Immature natural killer cell (primary cell): ENCODE data around the gene ADGRL4. TPM values are rescaled to one million over a fixed set of nuclear protein-coding genes. Genes with fewer than 3 reads are reported as not detected.
"Not testable (repeated sequence)": the region's sequence is repeated elsewhere in the genome, so short reads cannot be mapped to it uniquely, and the experiment has no call there.

Source experiments
- DNase-seq, 3 donors: peaks; one replicate each; pipeline ENCODE4 v3.0.0; 2022; ENCODE audit warnings: mixed read lengths in 1 of 3
- H3K27ac Mint-ChIP-seq, 6 donors: one replicate each; pipeline ENCODE4 v1.8.0; 2020; ENCODE audit warnings: mixed read lengths in 6 of 6, mild to moderate bottlenecking in 5 of 6, inconsistent platforms in 4 of 6, moderate library complexity in 3 of 6
- H3K27me3 Mint-ChIP-seq, 3 donors: one replicate each; pipeline ENCODE4 v1.8.0; 2020 to 2021; ENCODE audit warnings: low read depth in 3 of 3, mild to moderate bottlenecking in 3 of 3, mixed read lengths in 3 of 3, moderate library complexity in 3 of 3, inconsistent platforms in 1 of 3
- H3K36me3 Mint-ChIP-seq, 3 donors: one replicate each; pipeline ENCODE4 v1.8.0; 2020; ENCODE audit warnings: mixed read lengths in 3 of 3, inconsistent platforms in 2 of 3, mild to moderate bottlenecking in 2 of 3
- H3K4me1 Mint-ChIP-seq, 2 donors: one replicate each; pipeline ENCODE4 v1.8.0; 2020; ENCODE audit warnings: inconsistent platforms in 2 of 2, mild to moderate bottlenecking in 2 of 2, mixed read lengths in 2 of 2, moderate library complexity in 1 of 2
- H3K4me3 Mint-ChIP-seq, 5 donors: one replicate each; pipeline ENCODE4 v1.8.0; 2020; ENCODE audit warnings: mild to moderate bottlenecking in 5 of 5, mixed read lengths in 5 of 5, inconsistent platforms in 3 of 5, moderate library complexity in 3 of 5
- H3K9me3 Mint-ChIP-seq, 6 donors: one replicate each; pipeline ENCODE4 v1.8.0; 2020; ENCODE audit warnings: mild to moderate bottlenecking in 6 of 6, mixed read lengths in 6 of 6, inconsistent platforms in 4 of 6, moderate library complexity in 3 of 6
- polyA plus RNA-seq, 3 donors: library from polyadenylated mRNA; unstranded; fragments of 300-500 nt; fragmentation: Illumina TruSeq; gene quantifications; one replicate each; pipeline ENCODE4 v1.2.3, GENCODE V29; 2021

Gene ADGRL4
- polyA plus RNA-seq, 3 donors from 2014 or later: not detected

DNA sequence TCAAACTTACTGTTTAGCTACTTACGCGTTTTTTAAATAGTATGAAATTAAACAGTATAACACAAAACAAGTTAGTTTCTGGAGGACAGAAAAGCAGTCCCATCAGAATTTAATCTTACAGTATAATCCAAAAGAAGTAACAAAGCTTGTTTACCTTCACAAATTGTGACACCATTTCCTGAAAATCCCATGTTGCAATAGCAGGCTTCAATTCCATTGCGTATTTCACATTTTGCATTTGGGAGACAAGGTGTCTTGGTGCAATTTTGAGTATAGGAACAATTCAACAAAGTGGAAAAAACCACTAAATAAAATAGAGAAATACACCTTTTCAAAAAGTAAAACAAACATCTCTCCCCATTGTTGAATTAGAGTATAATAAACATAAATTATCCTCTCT lies 1.6 kb downstream of the ADGRL4 start:
- peaks cover 0 to 2% (median 0%) of the 10 kb centered on the region in 3 donors for H3K27me3 Mint-ChIP-seq
- no peak for DNase-seq
- H3K4me3 Mint-ChIP-seq: no peak overlapping the region
- H3K27ac Mint-ChIP-seq: no peak overlapping the region
- H3K9me3 Mint-ChIP-seq: peaks cover 3 to 30% (median 23%) of the 10 kb centered on the region in 6 donors
- peaks cover 0 to 7% (median 0%) of the 10 kb centered on the region in 3 donors for H3K36me3 Mint-ChIP-seq
- H3K4me1 Mint-ChIP-seq: no peaks in the 10 kb centered on the region

DNA sequence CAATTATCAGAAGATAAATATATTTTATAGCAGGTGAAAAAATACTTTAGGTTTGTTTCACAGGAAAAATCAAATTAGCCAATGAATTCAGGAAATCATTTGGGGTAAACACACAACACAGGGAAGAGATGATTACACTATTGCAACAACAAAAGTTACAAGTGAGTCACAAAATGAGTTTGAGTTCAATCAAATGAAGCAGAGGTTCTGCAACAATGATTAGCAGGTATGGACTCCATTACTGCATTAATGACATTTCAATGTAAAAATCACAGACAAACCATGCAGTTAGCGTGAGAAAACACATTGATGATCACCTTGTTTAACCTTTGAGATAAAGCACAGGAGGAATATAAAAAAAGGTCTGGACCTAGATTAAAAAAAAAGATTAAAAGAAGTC lies 9.7 kb downstream of the ADGRL4 start:
- DNase-seq: no peak
- peaks cover 9 to 38% (median 17%) of the 10 kb centered on the region in 6 donors for H3K9me3 Mint-ChIP-seq
- no peaks in the 10 kb centered on the region for H3K36me3 Mint-ChIP-seq
- H3K4me3 Mint-ChIP-seq: no peak overlapping the region
- no peaks in the 10 kb centered on the region for H3K27me3 Mint-ChIP-seq
- no peaks in the 10 kb centered on the region for H3K4me1 Mint-ChIP-seq
- H3K27ac Mint-ChIP-seq: no peak overlapping the region

DNA sequence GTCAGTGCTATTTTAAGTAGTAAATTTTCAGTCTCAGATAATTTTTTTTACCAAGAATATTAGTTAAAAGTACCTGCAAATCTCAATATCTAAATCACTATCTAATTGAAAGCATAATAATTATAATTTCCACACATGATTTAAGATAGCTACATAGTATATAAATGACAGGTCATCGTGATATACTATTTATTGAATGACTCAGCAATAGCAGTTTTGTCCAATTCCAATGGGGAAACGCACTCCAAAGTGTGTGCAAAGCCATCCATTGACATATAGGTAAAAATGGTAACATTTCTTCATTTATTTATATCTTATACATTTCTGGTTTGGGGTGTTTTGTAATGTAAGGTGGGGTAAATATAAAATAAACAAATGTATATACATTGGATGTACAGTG lies 19.5 kb downstream of the ADGRL4 start:
- no peaks in the 10 kb centered on the region for H3K36me3 Mint-ChIP-seq
- H3K9me3 Mint-ChIP-seq: peaks cover 3 to 28% (median 14%) of the 10 kb centered on the region in 6 donors
- no peak for DNase-seq
- H3K27ac Mint-ChIP-seq: no peak overlapping the region
- H3K4me3 Mint-ChIP-seq: no peak overlapping the region
- no peaks in the 10 kb centered on the region for H3K4me1 Mint-ChIP-seq
- H3K27me3 Mint-ChIP-seq: no peaks in the 10 kb centered on the region

DNA sequence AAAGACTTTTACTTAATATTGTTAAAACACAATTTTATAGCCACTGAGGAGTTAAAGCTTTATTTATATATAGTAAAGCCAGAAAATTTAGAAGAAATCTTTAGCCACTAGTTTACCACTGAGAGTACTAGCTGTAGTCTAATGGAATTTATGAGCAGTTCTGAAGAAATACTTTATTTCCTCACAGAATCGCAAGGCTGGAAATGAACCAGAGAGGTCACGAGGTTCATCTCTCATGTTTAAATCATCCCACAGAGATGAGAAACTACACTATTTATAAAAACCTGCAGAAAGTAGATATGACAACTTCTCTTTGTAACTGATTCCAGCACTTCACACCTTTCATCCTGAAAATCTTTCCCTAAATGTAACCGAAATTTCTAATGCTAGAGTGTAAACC lies 26.0 kb downstream of the ADGRL4 start:
- Mint-ChIP-seq H3K27me3 (peaks cover 0 to 3% (median 0%) of the 10 kb centered on the region in 3 donors), H3K4me3 (no peak overlapping the region), H3K4me1 (no peaks in the 10 kb centered on the region), H3K27ac (no peak overlapping the region), H3K9me3 (peaks cover 6 to 57% (median 29%) of the 10 kb centered on the region in 6 donors), H3K36me3 (peaks cover 0 to 4% (median 0%) of the 10 kb centered on the region in 3 donors)
- no peak for DNase-seq

DNA sequence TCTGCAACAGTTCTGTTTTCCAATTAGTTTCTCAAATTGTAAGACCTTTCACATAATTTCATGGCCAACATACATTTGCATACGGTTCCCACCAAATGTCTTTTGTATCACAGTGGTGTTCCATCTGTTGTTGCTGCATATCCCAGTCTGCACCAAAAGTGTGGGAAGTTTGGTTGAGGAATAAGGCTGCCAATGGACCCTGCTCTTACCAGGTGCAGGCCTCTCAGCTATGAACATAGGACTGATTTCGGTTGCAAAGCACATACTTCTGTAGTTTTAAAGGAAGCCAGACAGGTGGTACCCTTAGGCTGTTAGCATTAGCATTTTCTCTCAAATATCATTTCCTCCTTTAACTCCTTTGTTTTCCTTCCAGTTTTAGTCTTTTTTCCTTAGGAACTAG lies 33.8 kb downstream of the ADGRL4 start:
- no peak for DNase-seq
- H3K36me3 Mint-ChIP-seq: no peaks in the 10 kb centered on the region
- H3K4me3 Mint-ChIP-seq: no peak overlapping the region
- H3K9me3 Mint-ChIP-seq: peaks cover 6 to 45% (median 10%) of the 10 kb centered on the region in 6 donors
- no peak overlapping the region for H3K27ac Mint-ChIP-seq
- no peaks in the 10 kb centered on the region for H3K27me3 Mint-ChIP-seq
- H3K4me1 Mint-ChIP-seq: no peaks in the 10 kb centered on the region

DNA sequence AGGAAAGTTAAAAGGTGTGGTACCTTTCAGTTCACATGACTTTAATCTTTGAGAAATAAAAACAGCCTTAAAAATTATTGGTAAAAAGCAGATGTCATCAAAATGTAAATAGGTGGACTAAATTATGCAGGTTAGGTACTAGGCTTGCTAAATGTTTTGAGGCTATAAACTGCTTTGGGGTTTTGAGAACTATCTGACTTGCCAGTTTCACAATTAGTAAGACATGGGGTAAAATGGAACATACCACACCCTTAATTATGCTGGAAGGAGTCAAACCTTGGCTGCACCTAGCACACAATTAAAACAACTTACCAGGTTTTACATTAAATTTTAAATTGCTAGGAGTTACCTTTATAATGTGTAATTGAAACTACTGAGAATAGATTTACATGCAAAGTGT lies 39.4 kb downstream of the ADGRL4 start:
- not testable (repeated sequence) for H3K36me3 Mint-ChIP-seq, H3K27ac Mint-ChIP-seq, H3K4me3 Mint-ChIP-seq, H3K4me1 Mint-ChIP-seq, H3K27me3 Mint-ChIP-seq, DNase-seq
- peaks cover 15 to 78% (median 31%) of the 10 kb centered on the region in 6 donors for H3K9me3 Mint-ChIP-seq

DNA sequence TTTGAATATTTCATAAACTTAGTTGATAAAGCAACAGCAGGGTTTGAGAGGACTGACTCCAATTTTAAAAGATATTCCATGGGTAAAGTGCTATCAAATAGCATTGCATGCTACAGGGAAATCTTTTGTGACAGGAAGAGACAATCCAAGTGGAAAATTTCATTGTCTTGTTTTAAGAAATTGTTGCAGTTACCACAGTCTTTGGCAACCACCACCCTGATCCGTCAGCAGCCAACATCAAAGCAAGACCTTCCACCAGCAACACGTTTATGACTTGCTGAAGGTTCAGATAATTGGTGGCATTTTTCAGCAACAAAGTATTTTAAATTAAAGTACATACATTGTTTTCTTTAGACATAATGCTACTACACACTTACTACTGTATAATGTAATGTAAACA lies 47.8 kb downstream of the ADGRL4 start:
- no peak for DNase-seq
- no peaks in the 10 kb centered on the region for H3K4me1 Mint-ChIP-seq
- H3K27ac Mint-ChIP-seq: no peak overlapping the region
- H3K27me3 Mint-ChIP-seq: peaks cover 0 to 2% (median 0%) of the 10 kb centered on the region in 3 donors
- H3K36me3 Mint-ChIP-seq: no peaks in the 10 kb centered on the region
- H3K9me3 Mint-ChIP-seq: peaks cover 11 to 39% (median 21%) of the 10 kb centered on the region in 6 donors
- no peak overlapping the region for H3K4me3 Mint-ChIP-seq

DNA sequence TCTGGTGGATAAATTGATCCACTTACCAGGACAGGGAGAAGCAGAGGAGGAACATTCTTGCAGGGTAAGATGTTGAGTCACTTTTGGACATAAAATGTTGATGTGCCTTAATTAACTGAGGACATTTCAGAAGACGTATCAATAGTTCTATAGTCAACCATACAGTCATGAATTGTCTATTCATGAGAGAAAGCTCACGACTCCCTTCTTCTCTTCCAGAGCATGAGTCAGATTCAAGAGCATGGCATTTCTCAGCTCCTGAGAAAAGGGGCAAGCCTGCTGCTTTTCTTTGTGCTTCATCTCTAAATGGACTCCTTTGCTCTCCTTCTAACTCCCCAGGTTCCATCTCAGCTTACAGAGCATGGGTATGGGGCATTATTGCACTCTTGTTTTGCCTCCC lies 55.7 kb downstream of the ADGRL4 start:
- peaks cover 2 to 35% (median 22%) of the 10 kb centered on the region in 6 donors for H3K9me3 Mint-ChIP-seq
- no peak overlapping the region for H3K27ac Mint-ChIP-seq
- no peak overlapping the region for H3K4me3 Mint-ChIP-seq
- no peaks in the 10 kb centered on the region for H3K27me3 Mint-ChIP-seq
- DNase-seq: no peak
- H3K4me1 Mint-ChIP-seq: no peaks in the 10 kb centered on the region
- H3K36me3 Mint-ChIP-seq: peaks cover 0 to 6% (median 0%) of the 10 kb centered on the region in 3 donors

DNA sequence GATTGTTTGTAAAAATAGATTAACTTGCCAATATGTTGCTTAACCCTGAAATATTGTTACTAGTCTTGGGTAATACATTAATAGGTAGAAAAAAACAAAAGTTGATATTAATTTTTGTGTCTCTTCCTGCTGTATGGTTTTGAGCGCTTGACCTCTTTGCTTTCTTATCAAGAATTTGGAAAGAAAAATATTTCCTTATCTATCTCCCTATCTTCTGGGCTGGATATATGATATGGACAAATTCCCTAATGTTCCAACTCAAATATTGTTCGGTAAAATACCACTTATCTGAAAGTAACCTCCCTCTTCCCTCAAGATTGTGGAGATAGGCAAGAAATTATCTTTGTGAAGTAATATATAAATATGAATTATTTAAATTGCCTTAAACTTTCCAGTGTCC lies 57.3 kb downstream of the ADGRL4 start:
- H3K36me3 Mint-ChIP-seq: peaks cover 0 to 6% (median 0%) of the 10 kb centered on the region in 3 donors
- no peak overlapping the region for H3K27ac Mint-ChIP-seq
- H3K4me3 Mint-ChIP-seq: no peak overlapping the region
- H3K27me3 Mint-ChIP-seq: no peaks in the 10 kb centered on the region
- H3K4me1 Mint-ChIP-seq: no peaks in the 10 kb centered on the region
- H3K9me3 Mint-ChIP-seq: peaks cover 2 to 35% (median 22%) of the 10 kb centered on the region in 6 donors
- DNase-seq: no peak

DNA sequence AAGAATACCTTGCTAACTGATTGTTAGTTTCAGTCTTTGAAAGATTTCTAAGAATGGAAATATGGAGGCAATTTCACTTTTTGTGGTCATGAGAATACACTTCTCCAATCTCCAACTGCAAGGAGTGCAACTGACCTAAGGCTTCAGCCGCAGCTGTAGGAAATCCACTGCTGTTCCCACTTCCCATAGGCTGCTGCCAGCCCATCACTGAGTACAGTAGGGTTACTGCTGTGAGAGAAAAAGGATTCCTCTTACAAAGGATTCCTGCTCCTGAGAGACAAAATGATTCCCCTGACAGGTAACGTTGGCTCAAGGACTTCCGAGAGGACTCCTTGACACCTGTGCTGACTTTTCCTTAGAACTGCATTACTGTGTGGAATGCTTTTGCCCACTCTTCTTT lies 87.4 kb downstream of the ADGRL4 start:
- Mint-ChIP-seq H3K4me3 (no peak overlapping the region), H3K9me3 (peaks cover 5 to 49% (median 26%) of the 10 kb centered on the region in 6 donors), H3K27ac (no peak overlapping the region), H3K4me1 (no peaks in the 10 kb centered on the region), H3K36me3 (no peaks in the 10 kb centered on the region), H3K27me3 (no peaks in the 10 kb centered on the region)
- DNase-seq: no peak

DNA sequence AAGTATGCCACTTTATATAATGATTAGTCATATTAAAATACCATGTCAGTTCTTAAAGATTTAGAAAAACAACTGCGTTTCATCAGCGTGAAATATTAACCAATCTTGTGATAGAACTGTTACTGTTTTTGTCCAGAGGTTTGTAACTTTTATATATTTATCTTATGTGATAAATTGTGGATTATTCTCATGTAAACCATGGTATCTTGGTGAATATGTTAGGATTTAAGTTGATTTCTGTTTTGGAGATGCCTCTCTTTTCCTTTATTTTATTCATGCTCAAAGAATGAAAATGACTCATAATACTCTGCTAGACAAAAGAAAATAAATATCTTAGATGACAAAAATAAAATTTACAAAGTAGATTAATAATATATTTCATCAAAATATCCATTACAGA lies 88.4 kb downstream of the ADGRL4 start:
- no peak overlapping the region for H3K4me3 Mint-ChIP-seq
- DNase-seq: no peak
- H3K36me3 Mint-ChIP-seq: no peaks in the 10 kb centered on the region

DNA sequence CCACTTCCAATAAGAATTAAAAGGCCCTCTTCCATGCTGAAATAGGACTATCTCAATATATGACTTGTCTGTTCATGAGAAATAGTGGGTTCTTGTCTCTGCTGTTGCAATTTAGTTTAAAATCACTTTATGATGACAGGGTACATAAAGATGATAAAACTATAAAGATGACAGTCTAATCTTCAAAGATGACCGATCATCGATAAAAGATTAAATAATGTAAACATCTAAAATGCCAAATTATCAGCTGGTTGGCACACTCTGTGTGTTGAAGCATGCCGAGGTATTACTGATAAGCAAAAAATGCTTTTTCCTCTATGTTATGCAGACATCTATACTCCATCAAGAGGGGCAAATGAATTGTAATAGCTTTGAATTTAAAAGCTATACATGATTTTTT lies 89.5 kb downstream of the ADGRL4 start:
- no peak overlapping the region for H3K4me3 Mint-ChIP-seq
- no peaks in the 10 kb centered on the region for H3K36me3 Mint-ChIP-seq
- no peak overlapping the region for H3K27ac Mint-ChIP-seq
- H3K27me3 Mint-ChIP-seq: no peaks in the 10 kb centered on the region
- H3K9me3 Mint-ChIP-seq: peaks cover 5 to 47% (median 15%) of the 10 kb centered on the region in 6 donors
- DNase-seq: no peak
- H3K4me1 Mint-ChIP-seq: no peaks in the 10 kb centered on the region

More for the DNA sequence above, 88.4 kb downstream of the ADGRL4 start:
- no peaks in the 10 kb centered on the region for H3K4me1 Mint-ChIP-seq
- no peak overlapping the region for H3K27ac Mint-ChIP-seq
- peaks cover 6 to 44% (median 23%) of the 10 kb centered on the region in 6 donors for H3K9me3 Mint-ChIP-seq
- no peaks in the 10 kb centered on the region for H3K27me3 Mint-ChIP-seq

DNA sequence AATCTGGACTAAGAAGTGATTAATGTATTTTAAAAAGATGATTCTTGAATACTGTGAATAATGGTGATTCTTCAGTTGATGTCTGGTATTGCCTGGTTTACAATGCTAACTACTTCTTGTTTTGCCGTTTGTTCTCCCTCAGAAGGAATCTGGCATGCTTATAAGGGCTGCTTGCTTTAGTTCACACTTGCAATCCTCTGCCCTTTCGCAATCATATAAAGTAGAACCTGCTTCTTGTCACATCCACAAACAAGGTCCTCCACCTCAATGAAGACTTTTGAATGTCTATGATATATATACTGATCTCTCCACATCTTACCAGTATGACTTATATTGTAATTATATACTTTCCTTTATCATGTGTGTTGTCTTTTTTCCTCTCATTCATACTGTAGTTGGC lies 92.6 kb downstream of the ADGRL4 start:
- no peaks in the 10 kb centered on the region for H3K36me3 Mint-ChIP-seq
- no peaks in the 10 kb centered on the region for H3K27me3 Mint-ChIP-seq
- no peak for DNase-seq
- no peaks in the 10 kb centered on the region for H3K4me1 Mint-ChIP-seq
- H3K27ac Mint-ChIP-seq: no peak overlapping the region
- no peak overlapping the region for H3K4me3 Mint-ChIP-seq
- H3K9me3 Mint-ChIP-seq: peaks cover 8 to 34% (median 13%) of the 10 kb centered on the region in 6 donors

DNA sequence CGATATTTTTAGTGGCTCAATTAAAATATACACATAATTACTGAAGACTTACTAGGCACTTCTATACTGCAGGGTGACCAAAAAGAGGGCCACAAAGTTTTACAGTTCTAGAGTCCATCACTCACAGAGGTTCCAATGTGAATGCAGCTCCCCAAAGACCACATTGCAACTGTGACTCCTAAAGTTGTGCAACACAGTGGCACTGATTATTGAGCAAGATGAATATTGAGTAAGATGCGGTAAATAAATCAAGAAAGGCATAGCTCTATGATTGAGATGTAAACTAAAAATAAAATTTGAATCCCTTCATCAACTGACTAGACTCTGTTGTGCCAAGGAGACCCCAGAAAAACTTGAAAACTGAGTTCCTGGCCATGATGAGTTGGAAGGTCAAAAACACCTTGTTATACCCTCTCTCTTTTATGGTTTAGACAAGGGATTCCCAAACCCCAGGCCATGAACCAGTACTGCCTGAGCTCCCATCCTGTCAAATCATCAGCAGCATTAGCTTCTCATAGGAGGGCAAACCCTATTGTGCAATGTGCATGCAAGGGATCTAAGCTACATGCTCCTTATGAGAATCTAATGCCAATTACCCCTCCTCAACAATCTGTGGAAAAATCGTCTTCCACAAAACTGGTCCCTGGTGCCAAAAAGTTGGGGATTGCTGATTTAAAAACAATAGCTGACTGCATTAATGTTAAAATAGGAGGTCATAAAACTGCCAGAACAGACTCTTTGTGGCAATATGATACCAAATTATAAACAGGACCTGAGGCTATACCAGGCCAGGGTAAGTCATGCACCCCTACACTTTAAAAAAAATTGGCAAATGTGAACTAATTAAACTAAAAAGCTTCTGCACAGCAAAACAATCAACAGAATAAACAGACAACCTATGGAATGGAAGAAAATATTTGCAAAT lies 94.3 kb downstream of the ADGRL4 start:
- Mint-ChIP-seq H3K9me3 (peaks cover 6 to 34% (median 13%) of the 10 kb centered on the region in 6 donors), H3K4me3 (no peak overlapping the region), H3K36me3 (no peaks in the 10 kb centered on the region), H3K27me3 (peaks cover 0 to 2% (median 0%) of the 10 kb centered on the region in 3 donors), H3K4me1 (no peaks in the 10 kb centered on the region), H3K27ac (no peak overlapping the region)
- DNase-seq: no peak
